DND-41 (cell line): ENCODE measurements around the gene METTL26.

ENCODE experiments used
- ATAC-seq: fragments of 200-7000 bp; cut with Tn5 transposase; 3 replicates; pipeline ENCODE4 v1.9.1; 2021; ENCODE audit warnings: low read depth; ENCODE audit not compliant: insufficient read depth
- DNase-seq: peaks from one replicate; pipeline ENCODE4 v3.0.0-alpha.2; 2020
- H2AFZ ChIP-seq: 2 replicates; pipeline ENCODE4 v1.6.0; 2012; ENCODE audit warnings: low read depth, low read length
- H3K27ac ChIP-seq: 2 replicates; pipeline ENCODE4 v1.5.1; 2012; ENCODE audit warnings: low read length, inconsistent platforms
- H3K27me3 ChIP-seq: fragments of 200-600 bp; sonication (generic); 2 replicates; pipeline ENCODE4 v1.6.0; 2012; ENCODE audit warnings: low read length, mild to moderate bottlenecking, inconsistent platforms; ENCODE audit not compliant: insufficient read depth, poor library complexity
- H3K36me3 ChIP-seq: 2 replicates; pipeline ENCODE4 v1.5.1; 2012; ENCODE audit warnings: low read length, inconsistent platforms; ENCODE audit not compliant: insufficient read depth
- H3K4me1 ChIP-seq: 2 replicates; pipeline ENCODE4 v1.5.1; 2012; ENCODE audit warnings: mild to moderate bottlenecking, low read length; ENCODE audit not compliant: insufficient read depth
- H3K4me2 ChIP-seq: 2 replicates; pipeline ENCODE4 v1.6.0; 2012; ENCODE audit warnings: mild to moderate bottlenecking, moderate library complexity, low read length, inconsistent platforms; ENCODE audit not compliant: insufficient read depth
- H3K4me3 ChIP-seq, 2 experiments: fragments of 200-600 bp in 1 of 2; shearing (Covaris generic) in 1 of 2; 2 replicates each; pipeline ENCODE4 v1.5.1; 2012 to 2016; ENCODE audit warnings: inconsistent platforms in 2 of 2, low read length in 2 of 2, mild to moderate bottlenecking in 2 of 2, low read depth in 1 of 2, moderate library complexity in 1 of 2
- H3K79me2 ChIP-seq: 2 replicates; pipeline ENCODE4 v1.6.0; 2012; ENCODE audit warnings: low read length, inconsistent platforms; ENCODE audit not compliant: insufficient read depth
- H3K9ac ChIP-seq: 2 replicates; pipeline ENCODE4 v1.6.0; 2012; ENCODE audit warnings: low read depth, mild to moderate bottlenecking, inconsistent platforms, low read length, moderate library complexity
- H3K9me3 ChIP-seq: 2 replicates; pipeline ENCODE4 v1.5.1; 2012; ENCODE audit warnings: low read length, moderate library complexity, mild to moderate bottlenecking, inconsistent platforms; ENCODE audit not compliant: insufficient read depth, severe bottlenecking
- H4K20me1 ChIP-seq: 2 replicates; pipeline ENCODE4 v1.6.0; 2012; ENCODE audit warnings: low read length; ENCODE audit not compliant: insufficient read depth
- EZH2 ChIP-seq: IDR thresholded peaks from 3 replicates; pipeline ENCODE4 v1.6.1; 2012; ENCODE audit warnings: borderline replicate concordance, low read depth, mild to moderate bottlenecking, moderate library complexity, low read length, inconsistent platforms; ENCODE audit not compliant: severe bottlenecking
- TF ChIP-seq, protein P1 (sequence below): IDR thresholded peaks from 2 replicates; pipeline ENCODE4 v1.5.1; 2012; ENCODE audit warnings: borderline replicate concordance, low read length, moderate library complexity, mild to moderate bottlenecking; ENCODE audit not compliant: poor library complexity, severe bottlenecking; ENCODE audit errors: extremely low read depth

Gene METTL26

DNA sequence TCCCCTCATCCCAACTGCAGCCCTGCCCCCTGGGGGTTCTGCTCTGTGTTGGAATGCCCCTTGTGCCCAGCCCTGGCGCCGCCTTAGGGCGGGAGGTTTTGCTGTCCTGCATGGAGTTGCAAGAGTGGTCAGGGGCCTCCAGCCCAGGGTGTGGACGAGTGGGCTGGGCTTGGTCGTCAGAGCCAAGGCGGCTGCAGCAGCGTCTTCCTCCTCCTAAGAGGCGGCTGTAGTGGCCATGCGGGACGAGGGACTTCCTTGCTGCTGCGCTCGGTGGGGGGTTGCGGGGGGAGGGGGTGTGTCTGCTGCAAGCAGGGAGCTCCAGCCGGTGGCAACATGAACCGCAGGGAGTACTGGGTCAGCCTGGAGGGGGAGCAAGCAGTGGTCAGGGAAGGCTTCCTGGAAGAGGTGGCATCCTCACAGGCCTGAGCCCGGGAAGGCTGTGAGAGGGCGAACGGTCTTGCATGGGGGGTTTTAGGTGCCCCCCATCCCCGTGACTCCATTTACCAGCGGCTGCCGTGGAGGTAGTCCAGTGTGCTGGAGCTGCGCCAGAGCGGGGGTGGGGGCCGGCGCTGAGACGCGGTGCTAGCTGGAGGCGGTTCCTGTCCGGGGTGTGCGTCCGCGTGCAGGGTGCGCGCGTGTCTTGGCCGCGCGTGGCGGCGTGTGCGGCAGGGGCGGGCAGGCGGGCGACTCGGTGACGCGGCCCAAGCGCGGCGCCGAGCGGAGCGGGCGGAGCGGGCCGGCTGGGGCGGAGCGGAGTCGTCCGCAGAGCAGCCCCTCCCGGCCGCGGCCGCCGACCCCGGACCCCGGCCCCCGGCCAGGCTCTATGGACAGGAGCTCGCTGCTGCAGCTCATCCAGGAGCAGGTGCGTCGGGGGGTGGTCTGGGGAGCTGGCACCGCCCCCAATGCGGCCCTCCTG, 39.1 kb upstream of the METTL26 start, which contains the start of gene RHBDL1:
RHBDL1 (plus strand) TSS at position 704 of the 916 bp plus-strand sequence; CDS start at position 824, 120 bp downstream.
- Histone ChIP-seq H4K20me1 (peaks cover 53% of the 10 kb centered on the region), H3K27ac (no peak within 1 kb of the TSS), H3K9ac (no peak within 1 kb of the TSS), H3K36me3 (peaks cover 38% of the 10 kb centered on the region), H3K4me3 (no peak within 1 kb of the TSS), H3K27me3 (no peaks in the 10 kb centered on the region), H3K9me3 (no peaks in the 10 kb centered on the region), H3K79me2 (0 out of 2 replicates have a peak, but pooled peaks cover 8% of the 10 kb centered on the region), H3K4me1 (peaks cover 16% of the 10 kb centered on the region), H3K4me2 (no peak within 1 kb of the TSS), H2AFZ (no peak within 1 kb of the TSS)
- no peak for DNase-seq
- no peak for TF ChIP-seq EZH2
- TF ChIP-seq, protein P1, sequence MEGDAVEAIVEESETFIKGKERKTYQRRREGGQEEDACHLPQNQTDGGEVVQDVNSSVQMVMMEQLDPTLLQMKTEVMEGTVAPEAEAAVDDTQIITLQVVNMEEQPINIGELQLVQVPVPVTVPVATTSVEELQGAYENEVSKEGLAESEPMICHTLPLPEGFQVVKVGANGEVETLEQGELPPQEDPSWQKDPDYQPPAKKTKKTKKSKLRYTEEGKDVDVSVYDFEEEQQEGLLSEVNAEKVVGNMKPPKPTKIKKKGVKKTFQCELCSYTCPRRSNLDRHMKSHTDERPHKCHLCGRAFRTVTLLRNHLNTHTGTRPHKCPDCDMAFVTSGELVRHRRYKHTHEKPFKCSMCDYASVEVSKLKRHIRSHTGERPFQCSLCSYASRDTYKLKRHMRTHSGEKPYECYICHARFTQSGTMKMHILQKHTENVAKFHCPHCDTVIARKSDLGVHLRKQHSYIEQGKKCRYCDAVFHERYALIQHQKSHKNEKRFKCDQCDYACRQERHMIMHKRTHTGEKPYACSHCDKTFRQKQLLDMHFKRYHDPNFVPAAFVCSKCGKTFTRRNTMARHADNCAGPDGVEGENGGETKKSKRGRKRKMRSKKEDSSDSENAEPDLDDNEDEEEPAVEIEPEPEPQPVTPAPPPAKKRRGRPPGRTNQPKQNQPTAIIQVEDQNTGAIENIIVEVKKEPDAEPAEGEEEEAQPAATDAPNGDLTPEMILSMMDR: no peak
- no peak for ATAC-seq

DNA sequence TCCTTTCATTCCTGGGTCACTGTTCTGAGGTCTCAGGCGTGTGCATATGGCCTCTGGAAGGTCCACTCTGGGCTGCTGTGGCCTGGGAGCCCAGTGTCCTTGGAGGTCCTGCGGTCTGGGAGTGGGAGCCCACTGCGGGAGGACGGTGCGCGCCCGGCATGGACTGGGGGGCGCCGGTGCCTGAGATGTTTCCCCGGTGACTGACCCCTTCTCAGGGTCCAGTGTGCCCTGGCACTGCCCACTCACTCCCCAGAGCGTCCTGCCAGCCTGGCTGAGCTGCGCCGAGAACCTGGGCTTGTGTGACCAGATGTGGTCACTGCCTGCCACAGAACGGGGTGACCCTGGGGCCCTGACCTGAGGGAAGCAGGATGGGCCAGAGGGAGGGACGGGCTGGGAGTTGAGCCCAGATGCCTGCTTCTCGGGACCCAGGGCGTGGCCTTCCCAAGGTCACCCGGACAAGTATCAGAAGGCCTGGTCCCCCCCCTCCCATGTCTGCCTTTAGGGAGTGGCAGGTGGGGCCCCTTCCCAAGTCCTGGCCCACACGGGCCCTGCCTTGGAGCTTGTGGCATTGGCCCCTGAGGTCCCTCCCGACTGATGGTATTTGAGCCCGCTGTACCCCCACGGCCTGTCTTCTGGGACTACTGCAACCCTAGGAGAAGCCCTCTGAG, 38.2 kb upstream of the METTL26 start:
- Histone ChIP-seq H2AFZ (no peak overlapping the region), H3K27me3 (no peaks in the 10 kb centered on the region), H3K9me3 (no peaks in the 10 kb centered on the region), H3K27ac (no peak overlapping the region), H3K4me1 (peaks cover 17% of the 10 kb centered on the region), H3K4me3 (no peak overlapping the region), H3K9ac (no peak overlapping the region), H3K79me2 (peaks cover 17% of the 10 kb centered on the region), H4K20me1 (peaks cover 58% of the 10 kb centered on the region), H3K36me3 (peaks cover 47% of the 10 kb centered on the region), H3K4me2 (no peak overlapping the region)
- no peak for ATAC-seq
- TF ChIP-seq, protein P1: no peak
- no peak for TF ChIP-seq EZH2
- DNase-seq: no peak

DNA sequence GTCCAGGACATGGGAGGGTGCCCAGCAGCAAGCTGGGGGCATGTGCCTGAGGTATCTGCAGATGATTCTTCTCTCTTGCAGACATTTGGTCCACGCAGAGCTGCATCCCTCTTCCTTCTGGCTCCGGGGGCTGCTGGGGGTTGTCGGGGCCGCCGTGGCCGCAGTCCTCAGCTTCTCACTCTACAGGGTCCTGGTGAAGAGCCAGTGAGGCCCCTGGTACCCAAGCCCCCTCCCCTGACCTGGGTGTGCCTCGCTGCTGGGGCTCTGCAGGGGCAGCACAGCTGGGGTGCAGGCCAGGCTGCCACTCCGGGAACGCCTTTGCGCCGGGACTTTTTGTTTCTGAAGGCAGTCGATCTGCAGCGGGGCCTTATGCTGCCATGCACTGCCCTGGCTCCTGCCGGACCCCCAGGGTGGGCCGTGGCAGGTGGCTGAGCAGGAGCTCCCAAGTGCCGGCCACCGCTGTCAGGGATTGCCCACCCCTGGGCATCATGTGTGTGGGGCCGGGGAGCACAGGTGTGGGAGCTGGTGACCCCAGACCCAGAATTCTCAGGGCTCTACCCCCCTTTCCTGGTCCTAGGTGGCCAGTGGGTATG, 37.4 kb upstream of the METTL26 start:
- Histone ChIP-seq H2AFZ (no peak overlapping the region), H3K27ac (no peak overlapping the region), H3K4me1 (peaks cover 18% of the 10 kb centered on the region), H3K79me2 (peaks cover 26% of the 10 kb centered on the region), H3K36me3 (peaks cover 55% of the 10 kb centered on the region), H4K20me1 (peaks cover 58% of the 10 kb centered on the region), H3K4me3 (no peak overlapping the region), H3K9ac (no peak overlapping the region), H3K27me3 (no peaks in the 10 kb centered on the region), H3K9me3 (no peaks in the 10 kb centered on the region), H3K4me2 (no peak overlapping the region)
- no peak for DNase-seq
- ATAC-seq: no peak
- no peak for TF ChIP-seq EZH2
- TF ChIP-seq, protein P1: no peak
